Measurements from ENCODE around the gene TRIM47. TPM values are rescaled to one million over a fixed set of nuclear protein-coding genes. Genes with fewer than 3 reads are reported as not detected.
A peak's percentile ranks its signal among the peaks of the same experiment; 100 is the strongest.
"Not testable (repeated sequence)": the region's sequence is repeated elsewhere in the genome, so short reads cannot be mapped to it uniquely, and the experiment has no call there.

The TRIM47 gene
- total and polyA plus RNA-seq, 2 experiments from 2014 or later: 7.2 to 9.9 TPM

- Mint-ChIP-seq H3K4me3 (no peak overlapping the region), H3K4me1 (peaks cover 17% of the 10 kb centered on the region), H3K36me3 (ENCODE audit: low read depth) (no peaks in the 10 kb centered on the region), H3K9me3 (no peaks in the 10 kb centered on the region), H3K27me3 (ENCODE audit: insufficient read depth, low read depth, poor library complexity) (peaks cover 16% of the 10 kb centered on the region), H3K27ac (peak overlapping the region; percentile 69)
- Histone ChIP-seq H3K79me2 (replicated peaks; ENCODE audit: insufficient read depth) (no peaks in the 10 kb centered on the region), H3F3A (replicated peaks; ENCODE audit: low read depth) (0 out of 2 replicates have a peak, but pooled peaks cover 4% of the 10 kb centered on the region), H4K20me1 (replicated peaks; ENCODE audit: insufficient read depth) (no peaks in the 10 kb centered on the region), H2AFZ (peak overlapping the region; percentile 95), H3K36me3 (ENCODE audit: insufficient read depth) (no peaks in the 10 kb centered on the region), H3K4me1 (ENCODE audit: insufficient read depth) (peaks cover 9% of the 10 kb centered on the region; the same call in 1 of the 2 replicates), H3K27me3 (ENCODE audit: insufficient read depth) (no peaks in the 10 kb centered on the region), H3K27ac (ENCODE audit: low read depth) (no peak overlapping the region), H3K9me2 (ENCODE audit: insufficient read depth) (no peaks in the 10 kb centered on the region), H3K4me3 (no peak overlapping the region), H3K4me2 (0 out of 2 replicates have a peak overlapping the region, but pooled peaks have one; percentile 26)
- TF ChIP-seq STAT1 (IDR thresholded peaks at IDR 0.05; ENCODE audit: unreplicated experiment) (no peak), CTCF (conservative IDR thresholded peaks at IDR 0.05; ENCODE audit: low read depth in 2 of 2) (no peak), CREB1 (CRISPR knock-in tag; IDR thresholded peaks at IDR 0.05; ENCODE audit: low read depth) (no peak), EZH2phosphoT487 (IDR thresholded peaks at IDR 0.05; ENCODE audit: unreplicated experiment) (no peak), ETS1 (IDR thresholded peaks at IDR 0.05) (no peak), ZNF462 (CRISPR knock-in tag; IDR thresholded peaks at IDR 0.05) (no peak), JUNB (IDR thresholded peaks at IDR 0.05; ENCODE audit: unreplicated experiment) (no peak), NANOG (IDR thresholded peaks at IDR 0.05; ENCODE audit: borderline replicate concordance) (no peak), POLR2AphosphoS5 (IDR thresholded peaks at IDR 0.05; ENCODE audit: low read depth) (no peak)
- ATAC-seq (no peak; the same call in 1 of the 3 replicates), DNase-seq (ENCODE audit: low spot score) (peak; percentile 17)
These were observed 8.9 kb downstream of the TRIM47 start for GRCh38 chr17:75869282-75870141.

- not testable (repeated sequence) for H3F3A ChIP-seq (replicated peaks; ENCODE audit: low read depth); H3K79me2 ChIP-seq (replicated peaks; ENCODE audit: insufficient read depth); H3K4me1 ChIP-seq (ENCODE audit: insufficient read depth); H3K4me3 ChIP-seq; H3K4me2 ChIP-seq; H3K27ac ChIP-seq (ENCODE audit: low read depth); H3K9me2 ChIP-seq (ENCODE audit: insufficient read depth); DNase-seq (ENCODE audit: low spot score); H3K36me3 Mint-ChIP-seq (ENCODE audit: low read depth); H3K27me3 ChIP-seq (ENCODE audit: insufficient read depth); H3K4me3 Mint-ChIP-seq; H3K9me3 Mint-ChIP-seq; H3K36me3 ChIP-seq (ENCODE audit: insufficient read depth); H4K20me1 ChIP-seq (replicated peaks; ENCODE audit: insufficient read depth); ATAC-seq
- H3K4me1 Mint-ChIP-seq: peaks cover 20% of the 10 kb centered on the region
- peak overlapping the region; percentile 95; the same call in 1 of the 2 replicates for H2AFZ ChIP-seq
- H3K27me3 Mint-ChIP-seq (ENCODE audit: insufficient read depth, low read depth, poor library complexity): peaks cover 12% of the 10 kb centered on the region
- peak overlapping the region; percentile 69 for H3K27ac Mint-ChIP-seq
These were observed 9.6 kb downstream of the TRIM47 start for GRCh38 chr17:75868730-75869281.

All from GM23338 (cell line).